RWPE2 (cell line): ENCODE results near the gene PLCB4.

Experiments used
- ATAC-seq: fragments of 200-7000 bp; cut with Tn5 transposase; 3 replicates; pipeline ENCODE4 v1.9.1; 2021; ENCODE audit warnings: low read depth
- DNase-seq: peaks from one replicate; pipeline ENCODE4 v3.0.0-alpha.2; 2020; ENCODE audit warnings: low spot score
- H3K27ac ChIP-seq: fragments of 450-650 bp; 2 replicates; pipeline ENCODE4 v1.5.1; 2017; ENCODE audit warnings: mild to moderate bottlenecking; ENCODE audit not compliant: poor library complexity, severe bottlenecking
- H3K27me3 ChIP-seq: fragments of 250-450 bp; sonication (Bioruptor Pico); 2 replicates; pipeline ENCODE4 v1.5.1; 2021; ENCODE audit warnings: mild to moderate bottlenecking, moderate library complexity; ENCODE audit not compliant: insufficient read depth, poor library complexity, severe bottlenecking
- H3K36me3 ChIP-seq: fragments of 250-450 bp; sonication (Bioruptor Pico); 2 replicates; pipeline ENCODE4 v1.5.1; 2020; ENCODE audit warnings: low read depth, mild to moderate bottlenecking, moderate library complexity
- H3K4me1 ChIP-seq: fragments of 250-450 bp; sonication (Bioruptor Pico); 2 replicates; pipeline ENCODE4 v1.5.1; 2021; ENCODE audit warnings: mild to moderate bottlenecking, moderate library complexity; ENCODE audit not compliant: insufficient read depth, poor library complexity, severe bottlenecking
- H3K4me3 ChIP-seq: fragments of 250-450 bp; sonication (Bioruptor Pico); 2 replicates; pipeline ENCODE4 v1.5.1; 2021; ENCODE audit warnings: mild to moderate bottlenecking, moderate library complexity; ENCODE audit not compliant: severe bottlenecking
- H3K9me3 ChIP-seq: fragments of 250-450 bp; sonication (Bioruptor Pico); 2 replicates; pipeline ENCODE4 v1.5.1; 2021; ENCODE audit warnings: mild to moderate bottlenecking, moderate library complexity; ENCODE audit not compliant: severe bottlenecking
- CTCF ChIP-seq: fragments of 450-650 bp; IDR thresholded peaks from one replicate; pipeline ENCODE4 v1.5.1; 2017; ENCODE audit warnings: mild to moderate bottlenecking, moderate library complexity; ENCODE audit not compliant: poor library complexity, severe bottlenecking

The PLCB4 gene

GRCh38 chr20:9457136-9457535 is 388.2 kb downstream of the PLCB4 start:
- no peak for ATAC-seq
- no peak overlapping the region for H3K4me3 ChIP-seq
- H3K27me3 ChIP-seq: no peaks in the 10 kb centered on the region
- peaks cover 49% of the 10 kb centered on the region for H3K36me3 ChIP-seq
- DNase-seq: no peak
- H3K9me3 ChIP-seq: no peaks in the 10 kb centered on the region
- TF ChIP-seq CTCF: no peak
- peaks cover 12% of the 10 kb centered on the region for H3K4me1 ChIP-seq
- H3K27ac ChIP-seq: no peak overlapping the region

GRCh38 chr20:9458138-9458796 is 389.4 kb downstream of the PLCB4 start:
- Histone ChIP-seq H3K27me3 (no peaks in the 10 kb centered on the region), H3K4me3 (no peak overlapping the region), H3K36me3 (peaks cover 44% of the 10 kb centered on the region), H3K9me3 (no peaks in the 10 kb centered on the region), H3K27ac (no peak overlapping the region), H3K4me1 (peaks cover 12% of the 10 kb centered on the region)
- peak; percentile 43; the same call in 2 of the 3 replicates for ATAC-seq
- peak; percentile 44 for TF ChIP-seq CTCF
- no peak for DNase-seq

GRCh38 chr20:9460518-9460917 is 391.6 kb downstream of the PLCB4 start:
- peak; percentile 79 for ATAC-seq
- Histone ChIP-seq H3K4me3 (no peak overlapping the region), H3K9me3 (no peaks in the 10 kb centered on the region), H3K27me3 (no peaks in the 10 kb centered on the region), H3K36me3 (peaks cover 35% of the 10 kb centered on the region), H3K27ac (peak overlapping the region; percentile 64), H3K4me1 (peaks cover 12% of the 10 kb centered on the region)
- no peak for DNase-seq
- TF ChIP-seq CTCF: no peak

GRCh38 chr20:9467995-9468394 is 399.1 kb downstream of the PLCB4 start:
- no peak overlapping the region for H3K27ac ChIP-seq

More at GRCh38 chr20:9467995-9468394, 399.1 kb downstream of the PLCB4 start:
- no peaks in the 10 kb centered on the region for H3K27me3 ChIP-seq
- no peaks in the 10 kb centered on the region for H3K4me1 ChIP-seq
- DNase-seq: no peak
- no peak for ATAC-seq
- H3K9me3 ChIP-seq: no peaks in the 10 kb centered on the region
- H3K36me3 ChIP-seq: peaks cover 12% of the 10 kb centered on the region
- H3K4me3 ChIP-seq: no peak overlapping the region
- TF ChIP-seq CTCF: peak; percentile 68
